Measurements from ENCODE around the gene SMIM29.

The SMIM29 gene

GRCh38 chr6:34202329-34203201 is 46.2 kb downstream of the SMIM29 start:
- no peak overlapping the region for H2BK120ac ChIP-seq (ENCODE audit: insufficient read depth, low read length, poor library complexity)
- no peak overlapping the region for H2AK5ac ChIP-seq (ENCODE audit: low read length)
- H3K27me3 ChIP-seq (ENCODE audit: insufficient read depth, low read length): no peaks in the 10 kb centered on the region
- no CpG with 5 or more reads among the region's 20 CpGs for WGBS (ENCODE audit: extremely low coverage, insufficient coverage, insufficient read length)
- no peak overlapping the region for H4K12ac ChIP-seq (ENCODE audit: low read depth, low read length)
- H2AFZ ChIP-seq (ENCODE audit: insufficient read depth, low read length, poor library complexity): no peak overlapping the region
- no peak overlapping the region for H3K23ac ChIP-seq (ENCODE audit: low read length)
- H3K4me1 ChIP-seq (ENCODE audit: control insufficient read depth in 1 of 2, insufficient read depth in 2 of 2, low read length in 2 of 2): no peaks in the 10 kb centered on the region
- H4K91ac ChIP-seq (ENCODE audit: low read depth, low read length): no peak overlapping the region
- no peak overlapping the region for H3K27ac ChIP-seq (ENCODE audit: low read depth, low read length)
- H3K79me1 ChIP-seq (ENCODE audit: low read length): no peaks in the 10 kb centered on the region
- no peak overlapping the region for H4K8ac ChIP-seq (ENCODE audit: low read depth, low read length)
- no peaks in the 10 kb centered on the region for H3K9me3 ChIP-seq (ENCODE audit: insufficient read depth, low read depth, low read length)
- DNase-seq: no peak
- no peak overlapping the region for H2BK12ac ChIP-seq (ENCODE audit: low read length)
- H2BK5ac ChIP-seq (ENCODE audit: low read depth, low read length, poor library complexity): no peak overlapping the region
- H3K18ac ChIP-seq (ENCODE audit: low read length): no peak overlapping the region
- no peaks in the 10 kb centered on the region for H3K36me3 ChIP-seq (ENCODE audit: control insufficient read depth in 1 of 2, insufficient read depth in 2 of 2, low read length in 2 of 2)
- no peak overlapping the region for H3K4me3 ChIP-seq (ENCODE audit: low read depth, low read length)
- no peak overlapping the region for H3K14ac ChIP-seq (ENCODE audit: low read length)
- H3K4me2 ChIP-seq (ENCODE audit: low read length): no peak overlapping the region
- H3K79me2 ChIP-seq (ENCODE audit: control insufficient read depth, insufficient read depth, low read length, poor library complexity): no peaks in the 10 kb centered on the region
- H3K4ac ChIP-seq (ENCODE audit: low read depth, low read length): no peak overlapping the region
- H3K9ac ChIP-seq (ENCODE audit: low read length): no peak overlapping the region

- no peak overlapping the region for H3K4me2 ChIP-seq (ENCODE audit: low read length)
- H3K79me1 ChIP-seq (ENCODE audit: low read length): no peaks in the 10 kb centered on the region
- no peak overlapping the region for H3K23ac ChIP-seq (ENCODE audit: low read length)
- H4K91ac ChIP-seq (ENCODE audit: low read depth, low read length): no peak overlapping the region
- no peak overlapping the region for H2AFZ ChIP-seq (ENCODE audit: insufficient read depth, low read length, poor library complexity)
- peaks cover 0 to under 1% of the 10 kb centered on the region in 2 experiments for H3K4me1 ChIP-seq (ENCODE audit: control insufficient read depth in 1 of 2, insufficient read depth in 2 of 2, low read length in 2 of 2)
- H3K18ac ChIP-seq (ENCODE audit: low read length): no peak overlapping the region
- no peaks in the 10 kb centered on the region for H3K79me2 ChIP-seq (ENCODE audit: control insufficient read depth, insufficient read depth, low read length, poor library complexity)
- H4K12ac ChIP-seq (ENCODE audit: low read depth, low read length): no peak overlapping the region
- H3K14ac ChIP-seq (ENCODE audit: low read length): no peak overlapping the region
- no peak overlapping the region for H4K8ac ChIP-seq (ENCODE audit: low read depth, low read length)
- no peaks in the 10 kb centered on the region for H3K36me3 ChIP-seq (ENCODE audit: control insufficient read depth in 1 of 2, insufficient read depth in 2 of 2, low read length in 2 of 2)
- H2AK5ac ChIP-seq (ENCODE audit: low read length): no peak overlapping the region
- H3K4me3 ChIP-seq (ENCODE audit: low read depth, low read length): no peak overlapping the region
- no peaks in the 10 kb centered on the region for H3K27me3 ChIP-seq (ENCODE audit: insufficient read depth, low read length)
- H2BK5ac ChIP-seq (ENCODE audit: low read depth, low read length, poor library complexity): no peak overlapping the region
- DNase-seq: peak; percentile 60 to 76
- H3K9ac ChIP-seq (ENCODE audit: low read length): no peak overlapping the region
- no peak overlapping the region for H2BK120ac ChIP-seq (ENCODE audit: insufficient read depth, low read length, poor library complexity)
- no peak overlapping the region for H3K4ac ChIP-seq (ENCODE audit: low read depth, low read length)
- H2BK12ac ChIP-seq (ENCODE audit: low read length): no peak overlapping the region
- no CpG with 5 or more reads among the region's 4 CpGs for WGBS (ENCODE audit: extremely low coverage, insufficient coverage, insufficient read length)
- H3K27ac ChIP-seq (ENCODE audit: low read depth, low read length): no peak overlapping the region
- no peaks in the 10 kb centered on the region for H3K9me3 ChIP-seq (ENCODE audit: insufficient read depth, low read depth, low read length)
Observed at GRCh38 chr6:34201455-34202107, 47.2 kb downstream of the SMIM29 start.

GRCh38 chr6:34200340-34200971 is 48.4 kb downstream of the SMIM29 start:
- no peaks in the 10 kb centered on the region for H3K36me3 ChIP-seq (ENCODE audit: control insufficient read depth in 1 of 2, insufficient read depth in 2 of 2, low read length in 2 of 2)
- no peak overlapping the region for H2BK5ac ChIP-seq (ENCODE audit: low read depth, low read length, poor library complexity)
- no peak overlapping the region for H3K9ac ChIP-seq (ENCODE audit: low read length)
- no peak overlapping the region for H3K4me2 ChIP-seq (ENCODE audit: low read length)
- H2AK5ac ChIP-seq (ENCODE audit: low read length): no peak overlapping the region
- no peaks in the 10 kb centered on the region for H3K27me3 ChIP-seq (ENCODE audit: insufficient read depth, low read length)
- H3K23ac ChIP-seq (ENCODE audit: low read length): no peak overlapping the region
- H2BK12ac ChIP-seq (ENCODE audit: low read length): no peak overlapping the region
- H4K12ac ChIP-seq (ENCODE audit: low read depth, low read length): no peak overlapping the region
- no peak overlapping the region for H2BK120ac ChIP-seq (ENCODE audit: insufficient read depth, low read length, poor library complexity)
- H3K4me3 ChIP-seq (ENCODE audit: low read depth, low read length): no peak overlapping the region
- H4K91ac ChIP-seq (ENCODE audit: low read depth, low read length): no peak overlapping the region
- H4K8ac ChIP-seq (ENCODE audit: low read depth, low read length): no peak overlapping the region
- H3K9me3 ChIP-seq (ENCODE audit: insufficient read depth, low read depth, low read length): no peaks in the 10 kb centered on the region
- no peak overlapping the region for H3K27ac ChIP-seq (ENCODE audit: low read depth, low read length)
- WGBS (ENCODE audit: extremely low coverage, insufficient coverage, insufficient read length): no CpG with 5 or more reads among the region's 5 CpGs
- H3K79me1 ChIP-seq (ENCODE audit: low read length): no peaks in the 10 kb centered on the region
- peaks cover 0 to 3% of the 10 kb centered on the region in 2 experiments for H3K4me1 ChIP-seq (ENCODE audit: control insufficient read depth in 1 of 2, insufficient read depth in 2 of 2, low read length in 2 of 2)
- H3K18ac ChIP-seq (ENCODE audit: low read length): no peak overlapping the region
- no peaks in the 10 kb centered on the region for H3K79me2 ChIP-seq (ENCODE audit: control insufficient read depth, insufficient read depth, low read length, poor library complexity)
- no peak overlapping the region for H2AFZ ChIP-seq (ENCODE audit: insufficient read depth, low read length, poor library complexity)
- DNase-seq: no peak
- H3K4ac ChIP-seq (ENCODE audit: low read depth, low read length): no peak overlapping the region
- H3K14ac ChIP-seq (ENCODE audit: low read length): no peak overlapping the region

- Histone ChIP-seq H3K36me3 (ENCODE audit: control insufficient read depth in 1 of 2, insufficient read depth in 2 of 2, low read length in 2 of 2) (no peaks in the 10 kb centered on the region), H3K4me2 (ENCODE audit: low read length) (peak overlapping the region; percentile 76), H2AFZ (ENCODE audit: insufficient read depth, low read length, poor library complexity) (no peak overlapping the region), H3K4me3 (ENCODE audit: low read depth, low read length) (no peak overlapping the region), H3K9ac (ENCODE audit: low read length) (no peak overlapping the region), H3K79me2 (ENCODE audit: control insufficient read depth, insufficient read depth, low read length, poor library complexity) (no peaks in the 10 kb centered on the region), H2AK5ac (ENCODE audit: low read length) (no peak overlapping the region), H3K79me1 (ENCODE audit: low read length) (no peaks in the 10 kb centered on the region), H4K12ac (ENCODE audit: low read depth, low read length) (no peak overlapping the region), H3K23ac (ENCODE audit: low read length) (no peak overlapping the region), H4K91ac (ENCODE audit: low read depth, low read length) (no peak overlapping the region), H2BK12ac (ENCODE audit: low read length) (no peak overlapping the region), H4K8ac (ENCODE audit: low read depth, low read length) (no peak overlapping the region), H3K27me3 (ENCODE audit: insufficient read depth, low read length) (no peaks in the 10 kb centered on the region), H3K18ac (ENCODE audit: low read length) (no peak overlapping the region), H3K27ac (ENCODE audit: low read depth, low read length) (no peak overlapping the region), H3K9me3 (ENCODE audit: insufficient read depth, low read depth, low read length) (no peaks in the 10 kb centered on the region), H2BK5ac (ENCODE audit: low read depth, low read length, poor library complexity) (no peak overlapping the region), H2BK120ac (ENCODE audit: insufficient read depth, low read length, poor library complexity) (no peak overlapping the region), H3K14ac (ENCODE audit: low read length) (no peak overlapping the region), H3K4me1 (ENCODE audit: control insufficient read depth in 1 of 2, insufficient read depth in 2 of 2, low read length in 2 of 2) (peaks cover 0 to 3% of the 10 kb centered on the region in 2 experiments), H3K4ac (ENCODE audit: low read depth, low read length) (no peak overlapping the region)
- DNase-seq: no peak
- WGBS (ENCODE audit: extremely low coverage, insufficient coverage, insufficient read length): no CpG with 5 or more reads among the region's 10 CpGs
Observed at GRCh38 chr6:34196833-34197195, 52.0 kb downstream of the SMIM29 start.
